Colon (tissue), 2 donors: ENCODE data around the gene ZNF764.

Experiments
- FAIRE-seq: peaks from 2 replicates; lab custom pipeline; 2012; peaks lifted over from hg19 to GRCh38; lab: Jason Lieb, UNC
- donor health status: control.
- donor health status: control.

ZNF764 gene

DNA sequence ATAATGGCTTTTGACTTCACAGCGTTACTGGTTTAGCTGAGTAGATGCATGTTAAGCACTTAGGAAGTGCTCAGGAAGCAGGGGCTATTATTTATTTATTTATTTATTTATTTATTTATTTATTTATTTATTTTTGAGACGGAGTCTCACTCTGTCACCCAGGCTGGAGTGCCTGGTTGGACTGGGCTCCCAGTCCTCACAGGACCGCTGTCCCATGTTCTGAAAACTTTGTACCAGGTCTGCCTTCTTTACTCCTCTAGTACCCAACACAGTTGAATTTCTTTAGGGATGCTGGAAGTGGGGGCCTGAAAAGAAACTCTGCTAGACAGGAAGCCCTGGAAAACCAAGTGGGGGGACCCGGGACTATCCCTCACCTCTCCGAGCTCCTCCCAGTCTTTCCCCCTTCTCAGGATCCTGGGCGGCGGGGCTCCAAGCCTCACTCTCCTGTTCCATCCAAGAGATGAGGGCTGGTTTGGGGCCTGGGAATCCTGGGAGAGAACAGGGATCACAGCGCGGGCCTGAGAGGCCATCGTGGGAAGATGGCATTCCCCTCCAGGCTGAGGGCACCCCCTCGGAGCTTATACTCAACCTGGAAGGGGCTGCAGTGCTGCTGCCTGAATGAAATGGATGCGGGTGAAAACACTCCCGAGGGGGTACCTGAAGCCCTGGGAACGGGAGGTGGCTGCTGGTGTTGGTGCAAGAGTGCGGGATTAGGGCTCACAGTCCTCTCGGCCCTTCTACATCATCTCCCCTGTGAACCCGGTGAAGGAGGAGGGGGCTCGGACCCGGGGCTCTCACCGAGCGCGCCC, 12.7 kb upstream of the ZNF764 start:
- FAIRE-seq: no peak

DNA sequence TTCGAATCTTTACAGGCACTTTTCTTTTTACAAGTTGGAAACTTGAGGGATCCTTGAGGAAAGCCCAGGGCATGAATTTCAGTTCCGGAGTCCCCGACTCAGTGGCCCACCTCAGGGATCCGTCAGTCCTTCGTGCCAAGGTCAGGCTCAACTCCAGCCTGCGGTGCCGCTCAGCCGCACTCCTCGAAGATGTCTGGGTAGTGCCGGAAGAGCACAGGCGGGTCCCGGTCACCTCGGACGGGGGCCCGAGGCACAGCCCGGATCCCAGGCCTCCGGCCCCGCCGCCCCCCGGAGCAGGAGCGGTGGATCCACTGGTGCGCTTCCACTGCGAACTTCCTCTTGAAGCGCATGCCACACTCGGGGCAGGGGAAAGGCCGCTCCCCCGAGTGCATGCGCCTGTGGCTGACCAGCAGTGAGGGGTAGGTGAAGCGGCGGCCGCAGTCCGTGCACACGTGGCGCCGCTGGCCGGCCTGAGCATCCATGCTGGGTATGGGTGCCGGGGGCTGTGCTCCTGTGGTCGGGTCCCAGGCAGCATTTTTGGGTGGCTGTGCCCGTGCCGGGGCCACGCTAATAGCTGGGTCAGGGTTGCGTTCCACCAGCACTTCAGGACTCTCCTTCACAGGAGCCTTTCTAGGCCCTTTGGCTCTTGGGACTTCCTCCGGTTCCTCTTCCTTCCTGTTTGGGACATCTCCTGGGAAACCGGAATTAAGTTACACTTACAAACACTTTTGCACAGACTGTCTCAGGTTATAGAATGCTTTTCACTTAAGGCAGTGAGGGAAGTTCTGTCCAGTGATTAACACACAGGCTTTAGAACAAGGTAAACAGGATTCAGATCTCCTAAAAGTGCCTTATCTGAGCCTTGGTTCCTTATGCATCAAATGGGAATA, 11.8 kb upstream of the ZNF764 start:
- FAIRE-seq: no peak

DNA sequence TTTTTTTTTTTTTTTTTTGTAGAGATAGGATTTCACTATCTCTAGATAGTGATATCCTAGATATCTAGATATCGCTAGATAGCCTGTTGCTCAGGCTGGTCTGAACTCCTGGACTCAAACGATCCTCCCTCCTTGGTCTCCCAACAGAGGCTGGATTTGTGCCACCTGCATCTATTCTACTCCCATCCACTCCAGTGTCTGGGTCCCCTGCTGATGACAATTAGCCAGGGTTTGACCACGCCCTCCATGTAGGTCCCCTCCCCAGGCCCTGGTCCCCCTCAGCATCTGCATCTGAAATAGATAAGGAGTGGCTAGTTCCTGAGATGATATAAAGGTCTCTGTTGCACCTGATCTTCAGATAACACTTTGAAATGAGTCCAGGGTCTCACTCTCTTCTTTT, 11.1 kb upstream of the ZNF764 start:
- no peak for FAIRE-seq

DNA sequence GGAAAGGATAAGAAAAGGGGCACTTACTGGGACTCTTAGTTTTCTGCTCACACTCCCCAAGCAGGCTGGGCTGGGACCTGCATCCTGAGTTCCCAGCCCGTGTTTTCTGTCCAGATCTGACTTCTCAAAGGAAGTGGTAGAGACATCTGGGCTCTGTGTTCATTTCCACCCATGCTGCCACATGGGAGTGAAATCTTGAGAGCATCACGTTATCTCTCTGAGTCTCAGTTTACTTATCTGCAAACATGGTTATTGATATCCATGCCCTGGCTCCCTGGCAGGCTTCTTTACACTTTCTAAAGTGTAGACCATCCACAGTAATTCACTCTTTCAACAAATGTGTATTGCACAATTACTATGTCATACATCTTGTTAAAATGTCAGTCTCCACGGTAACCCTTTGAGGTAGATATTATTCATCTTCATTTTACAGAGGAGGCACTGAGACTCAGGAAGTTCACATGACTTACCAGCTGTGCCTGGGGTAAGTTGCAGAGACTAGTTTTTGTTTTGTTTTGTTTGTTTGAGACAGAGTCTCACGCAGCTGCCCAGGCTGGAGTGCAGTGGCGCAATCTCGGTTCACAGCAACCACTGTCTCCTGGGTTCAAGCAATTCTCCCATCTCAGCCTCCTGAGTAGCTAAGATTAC, 9.9 kb upstream of the ZNF764 start:
- FAIRE-seq: no peak

DNA sequence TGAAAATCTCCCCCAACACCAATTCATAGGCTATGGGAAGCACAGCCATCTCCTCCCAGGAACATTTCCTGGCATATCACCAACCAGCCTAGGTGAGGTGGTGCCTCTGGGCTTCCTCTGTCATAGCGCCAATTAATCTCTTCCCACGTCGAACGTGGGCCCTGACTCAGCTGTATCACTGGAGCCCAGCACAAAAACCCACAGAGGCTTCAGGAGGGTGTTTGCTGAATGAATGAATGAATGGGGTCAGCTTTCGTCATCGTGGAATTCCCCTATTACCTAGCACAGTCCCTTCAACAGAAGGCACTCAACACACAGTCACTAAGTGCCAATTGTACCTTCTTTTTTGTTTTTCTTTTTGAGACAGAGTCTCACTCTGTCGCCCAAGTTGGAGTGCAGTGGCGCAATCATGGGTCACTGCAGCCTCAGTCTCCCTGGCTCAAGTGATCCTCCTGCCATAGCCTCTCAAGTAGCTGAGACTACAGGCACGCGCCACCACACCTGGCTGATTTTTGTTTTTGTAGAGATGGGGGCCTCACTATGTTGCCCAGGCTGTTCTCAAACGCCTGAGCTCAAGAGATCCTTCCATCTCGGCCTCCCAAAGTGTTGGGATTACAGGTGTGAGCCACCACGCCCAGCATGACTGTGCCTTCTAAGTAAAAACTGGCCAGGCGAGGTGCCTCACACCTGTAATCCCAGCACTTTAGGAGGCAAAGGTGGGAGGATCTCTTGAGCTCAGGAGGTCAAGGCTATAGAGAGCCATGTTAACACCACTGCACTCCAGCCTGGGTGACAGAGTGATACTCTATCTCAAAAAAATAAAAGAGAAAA, 9.2 kb upstream of the ZNF764 start:
- no peak for FAIRE-seq

DNA sequence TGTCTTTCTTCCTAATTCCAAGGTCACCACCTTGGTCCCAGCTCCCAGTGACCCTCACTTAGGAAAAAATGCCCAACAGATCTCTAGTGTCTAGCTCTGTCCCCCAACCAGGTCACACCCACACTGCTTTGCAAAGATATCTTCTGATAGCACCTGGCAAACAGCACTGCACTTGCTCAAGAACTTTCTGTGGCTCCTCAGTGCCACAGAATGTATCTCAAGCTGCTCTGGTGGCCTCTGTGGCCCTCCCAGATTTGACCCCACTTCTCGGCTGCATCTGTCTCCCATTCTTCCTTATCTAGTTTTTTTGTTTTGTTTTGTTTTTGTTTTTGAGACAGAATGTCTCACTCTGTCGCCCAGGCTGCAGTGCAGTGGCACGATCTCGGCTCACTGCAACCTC, 8.4 kb upstream of the ZNF764 start:
- no peak for FAIRE-seq

DNA sequence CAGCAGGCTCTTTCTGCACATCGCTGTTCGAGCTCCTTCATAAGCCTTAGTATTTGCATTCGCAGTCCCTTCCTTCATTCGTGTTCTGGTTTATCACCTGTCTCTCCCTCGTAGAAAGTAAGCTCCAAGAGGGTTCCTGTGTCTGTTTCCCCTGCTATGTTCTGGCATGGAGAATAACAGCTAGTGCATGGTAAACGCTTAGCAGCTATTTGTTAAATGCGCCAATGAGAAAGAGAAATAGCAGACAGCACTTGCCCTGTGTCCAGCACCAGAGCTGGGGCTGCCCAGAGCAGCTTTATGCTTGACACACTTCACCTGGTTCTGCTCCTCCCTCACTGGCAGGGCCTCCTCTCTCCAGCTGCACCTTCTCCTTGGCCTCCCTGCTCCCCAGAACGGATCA, 7.8 kb upstream of the ZNF764 start:
- no peak for FAIRE-seq

DNA sequence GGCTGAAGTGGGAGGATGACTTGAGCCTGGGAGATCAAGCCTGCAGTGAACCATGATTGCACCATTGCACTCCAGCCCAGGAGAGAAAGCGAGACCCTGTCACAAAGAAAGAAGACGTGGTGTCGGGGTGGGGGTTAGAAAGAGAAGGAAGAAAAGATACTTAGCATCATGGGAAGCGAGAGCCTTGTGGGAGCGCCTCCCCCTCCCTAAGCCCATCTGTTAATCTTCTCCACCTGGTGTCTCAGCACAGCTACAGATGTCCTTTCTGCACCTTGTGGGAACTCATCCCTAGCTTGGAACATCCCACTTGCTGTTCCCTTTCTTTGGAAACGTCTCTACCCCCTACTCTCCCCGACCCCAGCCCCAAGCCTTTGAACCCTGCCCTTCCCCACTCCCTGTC, 7.4 kb upstream of the ZNF764 start:
- no peak for FAIRE-seq

DNA sequence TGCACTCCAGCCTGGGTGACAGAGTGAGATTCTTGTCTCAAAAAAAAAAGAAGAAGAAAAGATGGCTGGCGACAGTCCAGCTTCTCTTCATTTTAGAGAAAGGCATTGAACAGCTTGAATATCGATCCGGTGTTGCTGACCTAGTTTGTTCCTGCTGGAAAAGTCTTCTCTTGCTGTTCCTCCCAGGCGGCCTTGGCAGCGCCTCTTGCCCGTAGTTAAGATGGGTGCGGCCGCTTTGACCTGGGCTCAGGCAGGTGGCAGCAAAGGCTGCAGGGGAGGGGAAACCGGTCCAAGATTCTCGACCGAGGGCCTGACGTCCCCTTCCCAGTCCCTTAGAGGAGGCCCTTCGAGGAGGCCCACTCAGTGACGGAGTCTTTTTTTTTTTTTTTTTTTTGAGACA, 3.8 kb upstream of the ZNF764 start:
- FAIRE-seq: no peak

DNA sequence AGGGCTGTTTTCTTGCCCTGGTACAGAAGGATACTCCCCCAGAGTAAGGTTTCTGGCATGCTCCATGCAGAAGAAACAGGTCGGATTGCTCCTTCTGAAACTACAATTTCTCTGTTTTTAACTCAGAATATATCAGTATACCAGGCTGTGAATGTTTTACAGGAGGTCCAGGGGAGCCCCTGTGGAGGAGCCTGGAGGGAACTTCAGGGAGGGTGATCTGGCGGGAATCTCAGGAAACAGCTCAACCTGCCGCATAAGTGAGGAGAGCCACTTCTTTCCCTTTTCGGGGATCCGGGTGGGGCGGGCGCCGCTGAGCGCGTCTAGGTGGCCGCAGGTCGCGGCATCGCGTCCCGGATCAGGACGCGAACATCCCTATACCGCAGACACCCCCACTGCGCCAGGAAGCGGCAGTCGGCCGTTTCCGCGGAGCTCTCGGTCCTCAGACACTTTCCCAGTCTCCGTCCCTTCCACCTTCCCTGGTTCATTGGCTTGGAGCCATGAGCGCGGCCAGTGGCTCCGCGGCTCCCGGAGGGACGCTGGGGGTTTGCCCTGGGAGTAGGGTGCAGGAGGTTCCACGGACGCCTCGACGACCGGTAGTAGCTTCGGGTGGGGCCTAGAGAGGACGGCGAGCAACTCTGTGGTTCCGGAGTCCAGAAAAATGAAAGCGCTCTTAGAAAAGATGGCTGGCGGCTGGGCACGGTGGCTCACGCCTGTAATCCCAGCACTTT, 3.1 kb upstream of the ZNF764 start:
- no peak for FAIRE-seq

DNA sequence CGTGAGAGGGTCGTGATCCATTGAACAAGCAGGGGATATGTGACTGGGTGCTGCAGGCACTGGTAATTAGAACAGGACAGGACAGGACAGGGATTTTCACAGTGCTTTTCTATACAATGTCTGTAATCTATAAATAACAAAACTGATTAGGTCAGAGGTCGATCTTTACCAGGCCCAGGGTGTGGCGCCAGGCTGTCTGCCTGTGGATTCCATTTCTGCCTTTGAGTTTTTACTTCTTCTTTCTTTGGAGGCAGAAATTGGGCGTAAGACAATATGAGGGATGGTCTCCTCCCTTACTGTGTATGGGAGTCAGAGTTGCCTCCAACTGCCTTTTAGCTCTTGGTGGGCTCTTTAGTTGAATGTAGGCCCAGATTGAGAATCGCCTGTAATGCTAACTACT, 1.5 kb upstream of the ZNF764 start:
- FAIRE-seq: no peak

DNA sequence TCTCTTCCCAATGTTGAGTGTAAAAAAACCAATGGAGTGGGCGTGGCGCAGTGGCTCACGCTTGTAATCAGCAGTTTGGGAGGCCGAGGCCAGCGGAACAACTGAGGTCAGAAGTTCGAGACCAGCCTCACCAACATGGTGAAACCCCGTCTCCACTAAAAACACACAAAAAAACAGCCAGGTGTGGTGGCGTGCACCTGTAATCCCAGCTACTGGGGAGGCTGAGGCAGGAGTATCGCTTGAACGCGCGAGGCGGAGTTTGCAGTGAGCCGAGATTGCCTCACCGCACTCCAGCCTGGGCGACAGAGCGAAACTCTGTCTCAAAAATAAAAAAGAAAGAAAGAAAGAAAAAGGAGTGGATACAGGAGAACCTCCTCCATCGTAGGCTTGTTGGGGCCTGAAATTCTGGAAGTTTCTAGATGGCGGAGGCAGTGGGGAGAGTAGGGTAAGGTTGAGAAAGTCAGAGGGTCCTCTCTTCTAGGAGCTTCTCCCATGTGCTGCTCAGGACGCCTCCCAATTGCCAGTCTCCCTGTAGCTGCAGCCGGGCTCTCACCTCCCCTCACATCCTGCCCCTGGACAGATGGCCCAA, 709 bp upstream of the ZNF764 start:
- no peak for FAIRE-seq

DNA sequence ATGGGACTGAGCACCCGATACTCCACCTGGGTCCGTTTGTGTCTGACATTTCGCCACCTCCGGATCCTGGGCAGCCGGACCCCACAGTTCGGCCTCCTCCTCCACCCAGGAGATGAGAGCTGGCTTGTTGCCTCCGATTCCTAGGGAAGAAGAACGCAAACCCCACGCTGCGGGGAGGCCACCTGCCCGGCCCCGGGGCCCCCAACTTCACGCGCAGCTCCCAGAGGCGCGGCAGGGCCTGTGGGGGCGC, 542 bp downstream of the ZNF764 start:
- FAIRE-seq: no peak

DNA sequence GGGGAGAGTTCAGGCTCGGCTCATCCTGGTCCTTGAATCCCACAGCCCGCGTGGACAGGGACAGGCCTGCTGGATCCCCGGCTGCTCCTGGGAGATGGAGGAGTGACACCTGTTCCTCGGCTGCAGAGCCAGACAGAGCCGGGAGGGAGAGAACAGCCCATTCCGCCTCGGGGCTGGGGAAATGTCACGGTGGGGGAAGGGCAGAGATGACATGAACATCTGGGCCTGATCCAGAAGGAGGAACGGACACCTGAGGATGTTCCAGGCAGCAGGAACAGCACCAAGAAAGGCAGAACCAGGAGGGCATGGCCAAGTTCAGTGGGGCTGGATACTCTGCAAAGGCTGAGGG, 2.1 kb downstream of the ZNF764 start:
- no peak for FAIRE-seq

DNA sequence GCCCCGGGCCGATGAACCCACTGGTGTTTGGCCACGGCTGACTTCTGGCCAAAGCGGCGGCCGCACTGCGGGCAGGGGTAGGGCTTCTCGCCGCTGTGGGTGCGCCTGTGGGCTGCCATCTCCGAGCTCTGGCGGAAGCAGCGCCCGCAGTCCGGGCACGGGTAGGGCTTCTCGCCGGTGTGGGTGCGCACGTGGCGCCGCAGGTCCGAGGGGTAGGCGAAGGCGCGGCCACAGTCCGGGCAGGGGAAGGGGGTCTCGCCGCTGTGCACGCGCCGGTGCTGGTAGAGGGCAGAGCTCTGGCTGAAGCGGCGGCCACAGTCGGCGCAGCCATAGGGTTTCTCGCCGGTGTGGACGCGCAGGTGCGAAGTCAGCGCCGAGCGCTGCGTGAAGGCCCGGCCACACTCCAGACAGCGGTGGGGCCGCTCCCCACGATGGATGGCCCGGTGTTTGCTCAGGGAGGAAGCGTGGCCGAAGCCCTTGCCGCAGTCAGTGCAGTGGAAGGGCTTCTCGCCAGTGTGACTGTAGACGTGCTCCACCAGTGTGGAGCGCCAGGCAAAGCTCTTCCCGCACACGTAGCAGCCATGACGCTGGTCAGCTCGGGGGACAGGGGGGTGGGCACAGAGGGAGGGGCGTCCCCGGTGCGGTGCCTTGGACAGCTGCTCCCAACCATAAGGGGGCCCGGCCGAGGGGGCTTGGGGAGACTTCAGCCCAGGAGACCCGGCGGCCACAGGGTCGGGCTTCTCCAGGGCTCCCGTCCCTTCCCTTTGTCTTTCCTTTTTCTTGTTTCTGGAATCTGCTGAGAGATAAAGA, 2.7 kb downstream of the ZNF764 start:
- no peak for FAIRE-seq

DNA sequence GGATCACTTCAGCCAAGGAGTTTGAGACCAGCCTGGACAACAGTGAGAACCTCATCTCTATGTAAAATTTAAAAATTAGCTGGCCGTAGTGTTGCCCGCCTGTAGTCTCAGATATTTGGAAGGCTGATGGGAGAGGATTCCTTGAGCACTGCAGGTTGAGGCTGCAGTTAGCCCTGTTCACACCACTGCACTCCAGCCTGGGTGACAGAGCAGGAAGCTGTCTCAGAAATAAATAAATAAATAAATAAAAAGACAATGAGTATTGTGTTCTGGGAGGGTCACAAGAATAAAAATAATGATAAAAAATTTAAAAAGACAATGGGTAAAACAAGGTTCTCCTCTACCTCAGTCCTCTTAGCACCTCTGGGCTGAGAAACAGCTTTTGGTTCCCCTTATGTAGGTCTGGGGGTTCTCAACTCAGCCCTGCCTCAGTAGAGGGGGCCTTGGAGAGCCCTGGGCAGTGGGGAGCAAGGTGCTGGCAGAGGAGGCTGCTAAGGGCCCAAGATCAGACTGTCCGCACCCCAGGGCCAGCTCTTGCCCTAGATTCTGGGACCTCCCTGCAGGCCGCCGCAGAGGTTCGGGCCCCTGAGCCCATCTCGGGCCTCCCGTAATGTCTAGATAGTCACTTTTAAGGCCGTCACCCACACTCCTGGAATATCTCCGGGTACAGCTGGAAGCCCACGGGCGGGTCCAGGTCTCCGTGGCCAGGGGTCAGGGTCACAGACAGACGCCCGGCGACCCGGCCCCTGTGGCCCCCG, 3.4 kb downstream of the ZNF764 start:
- FAIRE-seq: no peak

DNA sequence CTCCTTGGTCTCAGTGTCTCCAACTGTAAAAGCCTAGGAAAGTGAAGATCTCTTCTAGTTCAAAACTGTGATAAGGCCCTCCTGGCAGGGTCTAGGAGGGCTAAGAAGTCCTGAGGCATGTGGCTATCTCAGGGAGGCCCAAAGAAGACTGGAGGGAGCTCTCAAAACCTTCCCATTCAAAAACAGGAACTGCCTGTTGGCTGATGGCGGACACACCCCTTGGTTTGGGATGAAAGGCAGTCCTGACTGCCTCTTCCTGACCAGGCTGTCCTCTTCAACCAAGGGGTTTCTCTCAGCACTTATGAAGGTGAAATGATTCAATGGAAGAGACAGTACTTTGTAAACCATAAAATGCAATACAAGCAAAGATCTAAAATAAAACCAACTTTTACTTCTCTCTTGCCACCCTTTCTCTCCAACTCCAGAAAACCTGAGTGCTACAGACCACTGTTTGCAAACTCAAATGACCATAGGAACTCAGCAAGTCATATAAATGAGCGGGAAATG, 4.7 kb downstream of the ZNF764 start:
- no peak for FAIRE-seq

DNA sequence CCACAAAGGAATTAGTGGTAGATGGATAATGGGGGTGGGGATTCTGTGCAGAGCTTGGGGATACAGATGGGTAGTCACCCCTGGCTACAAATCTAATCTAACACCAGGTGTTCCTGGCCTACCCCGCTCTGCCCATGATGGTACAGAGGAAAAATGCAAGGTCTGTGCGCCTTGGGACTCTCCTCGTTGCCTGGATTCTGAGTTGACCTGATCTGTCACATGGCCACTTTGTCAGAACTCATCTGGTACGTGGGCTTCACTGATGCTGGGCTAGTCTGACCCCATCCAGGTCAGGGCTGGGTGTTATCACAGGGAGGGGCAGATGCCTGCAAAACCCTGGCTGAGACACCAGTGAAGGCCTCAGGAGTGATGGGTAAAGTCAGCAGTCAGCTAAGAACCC, 5.2 kb downstream of the ZNF764 start:
- FAIRE-seq: no peak

DNA sequence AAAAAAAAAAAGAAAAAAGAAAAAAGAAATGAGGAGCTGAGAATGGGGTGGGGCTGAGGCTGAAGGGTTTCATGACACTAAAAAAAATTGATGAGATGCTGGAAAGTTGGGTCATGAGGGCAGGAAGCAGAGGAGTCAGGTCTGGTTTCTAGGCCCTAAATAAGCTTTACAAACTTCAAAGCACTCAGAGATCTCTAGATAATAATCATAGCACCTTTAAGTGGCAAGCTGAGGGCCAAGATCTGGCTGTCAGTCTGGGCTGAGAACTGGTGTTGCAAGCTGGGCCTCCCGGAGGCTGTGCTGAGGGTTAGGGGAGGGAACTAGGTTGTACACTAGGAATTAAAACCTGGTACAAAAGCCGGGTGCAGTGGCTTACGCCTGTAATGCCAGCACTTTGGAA, 6.4 kb downstream of the ZNF764 start:
- no peak for FAIRE-seq
